ENCODE results near the gene ITPR2.

The ITPR2 gene

GRCh38 chr12:26378711-26379110 lies 454.3 kb downstream of the ITPR2 start:
- Histone ChIP-seq H3K4me3 (ENCODE audit: low read depth in 1 of 5, low read length in 5 of 5) (peak overlapping the region in 1 of 5 donors; percentile 19), H3K9ac (ENCODE audit: low read length in 5 of 5) (no peak overlapping the region), H3K4me1 (ENCODE audit: control insufficient read depth in 5 of 5, insufficient read depth in 5 of 5, low read length in 5 of 5) (peaks cover 0 to 18% (median 12%) of the 10 kb centered on the region in 5 donors), H3K36me3 (ENCODE audit: control insufficient read depth in 5 of 5, insufficient read depth in 5 of 5, low read length in 5 of 5) (peaks cover 0 to 11% (median 0%) of the 10 kb centered on the region in 5 donors), H3K27ac (ENCODE audit: low read depth, low read length) (no peak overlapping the region), H3K9me3 (ENCODE audit: control insufficient read depth in 5 of 5, low read length in 5 of 5) (no peaks in the 10 kb centered on the region), H3K27me3 (ENCODE audit: control insufficient read depth in 5 of 5, insufficient read depth in 4 of 5, low read length in 5 of 5) (no peaks in the 10 kb centered on the region)

GRCh38 chr12:26374934-26375680 lies 457.9 kb downstream of the ITPR2 start:
- peaks cover 0 to 18% (median 12%) of the 10 kb centered on the region in 5 donors for H3K4me1 ChIP-seq (ENCODE audit: control insufficient read depth in 5 of 5, insufficient read depth in 5 of 5, low read length in 5 of 5)
- H3K9me3 ChIP-seq (ENCODE audit: control insufficient read depth in 5 of 5, low read length in 5 of 5) = no peaks in the 10 kb centered on the region
- H3K27ac ChIP-seq (ENCODE audit: low read depth, low read length) = no peak overlapping the region
- no peak overlapping the region for H3K4me3 ChIP-seq (ENCODE audit: low read depth in 1 of 5, low read length in 5 of 5)
- H3K9ac ChIP-seq (ENCODE audit: low read length in 5 of 5) = no peak overlapping the region
- peaks cover 0 to 7% (median under 1%) of the 10 kb centered on the region in 5 donors for H3K36me3 ChIP-seq (ENCODE audit: control insufficient read depth in 5 of 5, insufficient read depth in 5 of 5, low read length in 5 of 5)
- no peaks in the 10 kb centered on the region for H3K27me3 ChIP-seq (ENCODE audit: control insufficient read depth in 5 of 5, insufficient read depth in 4 of 5, low read length in 5 of 5)

GRCh38 chr12:26373606-26374495 lies 459.1 kb downstream of the ITPR2 start:
- H3K27ac ChIP-seq (ENCODE audit: low read depth, low read length) = peak overlapping the region; percentile 1
- H3K27me3 ChIP-seq (ENCODE audit: control insufficient read depth in 5 of 5, insufficient read depth in 4 of 5, low read length in 5 of 5) = no peaks in the 10 kb centered on the region
- H3K4me3 ChIP-seq (ENCODE audit: low read depth in 1 of 5, low read length in 5 of 5) = no peak overlapping the region
- H3K36me3 ChIP-seq (ENCODE audit: control insufficient read depth in 5 of 5, insufficient read depth in 5 of 5, low read length in 5 of 5) = peaks cover 0 to 4% (median 2%) of the 10 kb centered on the region in 5 donors
- H3K4me1 ChIP-seq (ENCODE audit: control insufficient read depth in 5 of 5, insufficient read depth in 5 of 5, low read length in 5 of 5) = peaks cover 0 to 11% (median 6%) of the 10 kb centered on the region in 5 donors
- H3K9me3 ChIP-seq (ENCODE audit: control insufficient read depth in 5 of 5, low read length in 5 of 5) = no peaks in the 10 kb centered on the region
- H3K9ac ChIP-seq (ENCODE audit: low read length in 5 of 5) = no peak overlapping the region

GRCh38 chr12:26372866-26373265 lies 460.1 kb downstream of the ITPR2 start:
- Histone ChIP-seq H3K9ac (ENCODE audit: low read length in 5 of 5) (no peak overlapping the region), H3K27me3 (ENCODE audit: control insufficient read depth in 5 of 5, insufficient read depth in 4 of 5, low read length in 5 of 5) (no peaks in the 10 kb centered on the region), H3K9me3 (ENCODE audit: control insufficient read depth in 5 of 5, low read length in 5 of 5) (no peaks in the 10 kb centered on the region), H3K4me1 (ENCODE audit: control insufficient read depth in 5 of 5, insufficient read depth in 5 of 5, low read length in 5 of 5) (peaks cover 0 to 2% (median 0%) of the 10 kb centered on the region in 5 donors), H3K27ac (ENCODE audit: low read depth, low read length) (no peak overlapping the region), H3K4me3 (ENCODE audit: low read depth in 1 of 5, low read length in 5 of 5) (no peak overlapping the region), H3K36me3 (ENCODE audit: control insufficient read depth in 5 of 5, insufficient read depth in 5 of 5, low read length in 5 of 5) (peaks cover 0 to 4% (median 2%) of the 10 kb centered on the region in 5 donors)

GRCh38 chr12:26370098-26370497 lies 462.9 kb downstream of the ITPR2 start:
- Histone ChIP-seq H3K4me3 (ENCODE audit: low read depth in 1 of 5, low read length in 5 of 5) (no peak overlapping the region), H3K9me3 (ENCODE audit: control insufficient read depth in 5 of 5, low read length in 5 of 5) (no peaks in the 10 kb centered on the region), H3K27me3 (ENCODE audit: control insufficient read depth in 5 of 5, insufficient read depth in 4 of 5, low read length in 5 of 5) (no peaks in the 10 kb centered on the region), H3K36me3 (ENCODE audit: control insufficient read depth in 5 of 5, insufficient read depth in 5 of 5, low read length in 5 of 5) (peaks cover 0 to 4% (median 2%) of the 10 kb centered on the region in 5 donors), H3K9ac (ENCODE audit: low read length in 5 of 5) (no peak overlapping the region), H3K27ac (ENCODE audit: low read depth, low read length) (no peak overlapping the region), H3K4me1 (ENCODE audit: control insufficient read depth in 5 of 5, insufficient read depth in 5 of 5, low read length in 5 of 5) (no peaks in the 10 kb centered on the region)

- peaks cover 0 to 4% (median 2%) of the 10 kb centered on the region in 5 donors for H3K36me3 ChIP-seq (ENCODE audit: control insufficient read depth in 5 of 5, insufficient read depth in 5 of 5, low read length in 5 of 5)
- H3K27ac ChIP-seq (ENCODE audit: low read depth, low read length) = no peak overlapping the region
- no peak overlapping the region for H3K4me3 ChIP-seq (ENCODE audit: low read depth in 1 of 5, low read length in 5 of 5)
- no peak overlapping the region for H3K9ac ChIP-seq (ENCODE audit: low read length in 5 of 5)
- no peaks in the 10 kb centered on the region for H3K27me3 ChIP-seq (ENCODE audit: control insufficient read depth in 5 of 5, insufficient read depth in 4 of 5, low read length in 5 of 5)
- H3K4me1 ChIP-seq (ENCODE audit: control insufficient read depth in 5 of 5, insufficient read depth in 5 of 5, low read length in 5 of 5) = no peaks in the 10 kb centered on the region
- no peaks in the 10 kb centered on the region for H3K9me3 ChIP-seq (ENCODE audit: control insufficient read depth in 5 of 5, low read length in 5 of 5)
These were observed 463.4 kb downstream of the ITPR2 start for GRCh38 chr12:26369588-26369987.

- Histone ChIP-seq H3K9ac (ENCODE audit: low read length in 5 of 5) (no peak overlapping the region), H3K27me3 (ENCODE audit: control insufficient read depth in 5 of 5, insufficient read depth in 4 of 5, low read length in 5 of 5) (no peaks in the 10 kb centered on the region), H3K36me3 (ENCODE audit: control insufficient read depth in 5 of 5, insufficient read depth in 5 of 5, low read length in 5 of 5) (peaks cover 0 to 4% (median 0%) of the 10 kb centered on the region in 5 donors), H3K27ac (ENCODE audit: low read depth, low read length) (no peak overlapping the region), H3K9me3 (ENCODE audit: control insufficient read depth in 5 of 5, low read length in 5 of 5) (no peaks in the 10 kb centered on the region), H3K4me1 (ENCODE audit: control insufficient read depth in 5 of 5, insufficient read depth in 5 of 5, low read length in 5 of 5) (no peaks in the 10 kb centered on the region), H3K4me3 (ENCODE audit: low read depth in 1 of 5, low read length in 5 of 5) (no peak overlapping the region)
These were observed 464.8 kb downstream of the ITPR2 start for GRCh38 chr12:26367991-26368730.

GRCh38 chr12:26361964-26362363 lies 471.0 kb downstream of the ITPR2 start:
- H3K4me3 ChIP-seq (ENCODE audit: low read depth in 1 of 5, low read length in 5 of 5) = no peak overlapping the region
- H3K27ac ChIP-seq (ENCODE audit: low read depth, low read length) = no peak overlapping the region
- no peaks in the 10 kb centered on the region for H3K27me3 ChIP-seq (ENCODE audit: control insufficient read depth in 5 of 5, insufficient read depth in 4 of 5, low read length in 5 of 5)
- no peaks in the 10 kb centered on the region for H3K36me3 ChIP-seq (ENCODE audit: control insufficient read depth in 5 of 5, insufficient read depth in 5 of 5, low read length in 5 of 5)
- no peak overlapping the region for H3K9ac ChIP-seq (ENCODE audit: low read length in 5 of 5)
- no peaks in the 10 kb centered on the region for H3K4me1 ChIP-seq (ENCODE audit: control insufficient read depth in 5 of 5, insufficient read depth in 5 of 5, low read length in 5 of 5)
- no peaks in the 10 kb centered on the region for H3K9me3 ChIP-seq (ENCODE audit: control insufficient read depth in 5 of 5, low read length in 5 of 5)

GRCh38 chr12:26360062-26360461 lies 472.9 kb downstream of the ITPR2 start:
- H3K4me3 ChIP-seq (ENCODE audit: low read depth in 1 of 5, low read length in 5 of 5) = no peak overlapping the region
- no peak overlapping the region for H3K27ac ChIP-seq (ENCODE audit: low read depth, low read length)
- H3K9ac ChIP-seq (ENCODE audit: low read length in 5 of 5) = no peak overlapping the region
- no peaks in the 10 kb centered on the region for H3K27me3 ChIP-seq (ENCODE audit: control insufficient read depth in 5 of 5, insufficient read depth in 4 of 5, low read length in 5 of 5)
- H3K36me3 ChIP-seq (ENCODE audit: control insufficient read depth in 5 of 5, insufficient read depth in 5 of 5, low read length in 5 of 5) = no peaks in the 10 kb centered on the region
- no peaks in the 10 kb centered on the region for H3K9me3 ChIP-seq (ENCODE audit: control insufficient read depth in 5 of 5, low read length in 5 of 5)
- H3K4me1 ChIP-seq (ENCODE audit: control insufficient read depth in 5 of 5, insufficient read depth in 5 of 5, low read length in 5 of 5) = no peaks in the 10 kb centered on the region

Data from subcutaneous abdominal adipose tissue (tissue), 5 donors.